Ovary (tissue), 9 donors: ENCODE data around the gene ST6GALNAC6. TPM values are rescaled to one million over a fixed set of nuclear protein-coding genes. Genes with fewer than 3 reads are reported as not detected.
A peak's percentile ranks its signal among the peaks of the same experiment; 100 is the strongest.

Experiments used
- DNase-seq, 5 donors: peaks; one replicate each; pipeline ENCODE4 v3.0.0-alpha.2; 2019 to 2020
- H3K27ac ChIP-seq, 2 donors: fragments of 200-600 bp; one replicate each; pipeline versions ENCODE4 v1.5.1 to v1.8.0; 2019 to 2022
- H3K27me3 ChIP-seq: fragments of 200-600 bp; one replicate; pipeline ENCODE4 v1.8.0; 2022
- H3K36me3 ChIP-seq: fragments of 200-600 bp; sonication (generic); one replicate; pipeline ENCODE4 v1.5.1; 2019
- H3K4me1 ChIP-seq: one replicate; pipeline ENCODE4 v1.8.1; 2013; ENCODE audit warnings: mild to moderate bottlenecking, moderate library complexity; ENCODE audit not compliant: insufficient read depth
- H3K4me3 ChIP-seq: fragments of 200-600 bp; sonication (generic); one replicate; pipeline ENCODE4 v1.5.1; 2017
- H3K9me3 ChIP-seq, 2 donors: fragments of 200-600 bp in 1 of 2; sonication (generic) in 1 of 2; one replicate each; pipeline versions ENCODE4 v1.5.1 to v1.8.1; 2013 to 2019; ENCODE audit warnings: mild to moderate bottlenecking in 1 of 2, moderate library complexity in 1 of 2
- CTCF ChIP-seq, 3 donors: fragments of 450-650 bp in 2 of 3; fragments of 200-600 bp in 1 of 3; IDR thresholded peaks; one replicate each; pipeline versions ENCODE4 v1.5.1 to v1.8.0; 2016 to 2022; ENCODE audit warnings: antibody characterized with exemption in 3 of 3, mild to moderate bottlenecking in 1 of 3
- EP300 ChIP-seq: sonication (generic); formaldehyde crosslinking; IDR thresholded peaks from one replicate; pipeline ENCODE4 v1.6.1; 2017; ENCODE audit warnings: antibody characterized with exemption
- POLR2A ChIP-seq: fragments of 450-650 bp; IDR thresholded peaks from one replicate; pipeline ENCODE4 v1.6.1; 2017; ENCODE audit warnings: antibody characterized with exemption, mild to moderate bottlenecking, moderate library complexity
- WGBS, 3 donors: extraction: QIAGEN DNeasy Blood & Tissue Kit in 1 of 3; methylation state at CpG; one replicate each; pipeline versions ENCODE4 v1.1.5 to v1.1.7; 2013 to 2017; 5-methylcytosine and 5-hydroxymethylcytosine counted together
- intact Hi-C, 4 donors: fragments of 100-400 bp; cut with DNase I; formaldehyde crosslinking; loops; one replicate each; pipeline versions ENCODE4 v1.11.0 to v1.15.1; 2022 to 2023
- polyA plus RNA-seq, 2 donors: library from polyadenylated mRNA; stranded (reverse); fragments of 200-250 nt in 1 of 2; fragments of 350-450 nt in 1 of 2; fragmentation: Illumina TruSeq in 1 of 2; extraction: RNeasy Lipid Tissue Mini Kit (QIAGEN cat#74804) in 1 of 2; gene quantifications; one replicate each; pipeline ENCODE4 v1.2.3, GENCODE V29; 2013 to 2014
- total RNA-seq, 7 donors: library from RNA; depleted of rRNA in 2 of 7; stranded (reverse); fragments of >200 nt in 2 of 7; fragmentation: NEBNext Ultra II Directional in 3 of 7; extraction: Animal tissue kit (Norgen Biotek cat#: 25700) in 3 of 7; gene quantifications; one replicate each; pipeline versions ENCODE4 v1.1.0 to v1.2.4, GENCODE V29; 2016 to 2023
- donor health status: DM: no; HTN: no; CAD: no; lungs with moderate emphysema.
- donor health status: DM: no; HTN: no; CAD: no.
- donor health status: Bipolar disorder and iron deficiency.
- donor health status: DM: yes; HTN: yes; CAD: no.
- donor health status: DM: no; HTN: no; CAD: no.
- donor health status: DM: yes; HTN: yes; CAD: no.

The ST6GALNAC6 gene
- total and polyA plus RNA-seq, 9 donors = 52.5 to 145 (median 111) TPM

GRCh38 chr9:127940593-127940992 is 41.2 kb upstream of the ST6GALNAC6 start:
- no peak overlapping the region for H3K4me3 ChIP-seq
- peaks cover 18% of the 10 kb centered on the region for H3K4me1 ChIP-seq
- no peaks in the 10 kb centered on the region for H3K27me3 ChIP-seq
- no peaks in the 10 kb centered on the region for H3K36me3 ChIP-seq
- no peaks in the 10 kb centered on the region for H3K9me3 ChIP-seq
- no peak for DNase-seq
- H3K27ac ChIP-seq = no peak overlapping the region
- no peak for TF ChIP-seq EP300
- TF ChIP-seq POLR2A = no peak
- TF ChIP-seq CTCF (IDR thresholded peaks at IDR 0.05) = no peak
- intact Hi-C loops = loop anchor here in 3 of 4 donors (5.0 kb wide), 4 partner anchors 37 to 177 kb away; no protein-coding TSS in a partner anchor
- WGBS, 3 donors = 59 to 70% (median 66%) methylated on average over 4 of the region's 4 CpGs

- Histone ChIP-seq H3K4me1 (peaks cover 18% of the 10 kb centered on the region), H3K27ac (no peak overlapping the region), H3K9me3 (no peaks in the 10 kb centered on the region), H3K36me3 (no peaks in the 10 kb centered on the region), H3K27me3 (no peaks in the 10 kb centered on the region), H3K4me3 (peak overlapping the region; percentile 62)
- peak in 2 of 5 donors; percentile 43 to 47 for DNase-seq
- intact Hi-C loops = no loop called here
- TF ChIP-seq EP300 (no peak), POLR2A (no peak), CTCF (IDR thresholded peaks at IDR 0.05) (no peak)
- WGBS, 3 donors = 12 to 18% (median 14%) methylated on average over 24 to 25 of the region's 25 CpGs
Measured at GRCh38 chr9:127938298-127938690, 38.9 kb upstream of the ST6GALNAC6 start.

GRCh38 chr9:127937388-127938297 is 38.2 kb upstream of the ST6GALNAC6 start, which contains the start of gene DPM2:
Gene DPM2, minus strand, starts transcription at chr9:127937854. Its CDS starts 34 bp downstream, at chr9:127937820.
- no peaks in the 10 kb centered on the region for H3K36me3 ChIP-seq
- no peaks in the 10 kb centered on the region for H3K27me3 ChIP-seq
- no peak within 1 kb of the TSS for H3K27ac ChIP-seq
- peaks cover 18% of the 10 kb centered on the region for H3K4me1 ChIP-seq
- intact Hi-C loops = no loop called here
- H3K9me3 ChIP-seq = no peaks in the 10 kb centered on the region
- WGBS, 3 donors = 2 to 4% (median 3%) methylated on average over 42 to 60 of the region's 60 CpGs
- peak within 1 kb of the TSS; percentile 62 for H3K4me3 ChIP-seq
- TF ChIP-seq EP300 = no peak
- TF ChIP-seq POLR2A = peak; percentile 49
- peak; percentile 77 to 86 (median 79) for DNase-seq

- peaks cover 15% of the 10 kb centered on the region for H3K4me1 ChIP-seq
- TF ChIP-seq POLR2A (no peak), EP300 (no peak), CTCF (IDR thresholded peaks at IDR 0.05) (no peak)
- intact Hi-C loops = no loop called here
- DNase-seq = no peak
- H3K27ac ChIP-seq = no peak overlapping the region
- WGBS, 3 donors = 4 to 10% (median 6%) methylated on average over 7 of the region's 7 CpGs
- H3K36me3 ChIP-seq = no peaks in the 10 kb centered on the region
- H3K4me3 ChIP-seq = peak overlapping the region; percentile 62
- H3K9me3 ChIP-seq = no peaks in the 10 kb centered on the region
- H3K27me3 ChIP-seq = no peaks in the 10 kb centered on the region
Measured at GRCh38 chr9:127937056-127937387, 37.6 kb upstream of the ST6GALNAC6 start.
